Left ventricle myocardium inferior (tissue), 1 donor: ENCODE results near the gene LY6G5C. TPM values are rescaled to one million over a fixed set of nuclear protein-coding genes. Genes with fewer than 3 reads are reported as not detected.

ENCODE experiments used
- DNase-seq: peaks from one replicate; pipeline ENCODE4 v3.0.0-alpha.2; 2020
- H3K27ac ChIP-seq: fragments of 200-600 bp; replicated peaks from 2 replicates; pipeline ENCODE4 v1.8.0; 2021
- H3K27me3 ChIP-seq: fragments of 200-600 bp; 2 replicates; pipeline ENCODE4 v1.8.0; 2021; ENCODE audit warnings: low read depth
- H3K36me3 ChIP-seq: fragments of 200-600 bp; 2 replicates; pipeline ENCODE4 v1.8.0; 2021
- H3K4me1 ChIP-seq: fragments of 200-600 bp; 2 replicates; pipeline ENCODE4 v1.8.0; 2021
- H3K4me3 ChIP-seq: fragments of 200-600 bp; 2 replicates; pipeline ENCODE4 v1.8.0; 2021; ENCODE audit warnings: mild to moderate bottlenecking, moderate library complexity
- H3K9me3 ChIP-seq: fragments of 200-600 bp; replicated peaks from 2 replicates; pipeline ENCODE4 v1.8.0; 2021
- intact Hi-C: fragments of 100-400 bp; cut with micrococcal nuclease; formaldehyde crosslinking; loops from one replicate; pipeline ENCODE4 v1.11.0; 2022
- total RNA-seq: library from RNA; stranded (reverse); fragmentation: NEBNext Ultra II Directional; extraction: Animal tissue kit (Norgen Biotek cat#: 25700); gene quantifications from one replicate; pipeline ENCODE4 v1.2.1, GENCODE V29; 2021
- TF ChIP-seq, protein P1 (sequence below): fragments of 200-600 bp; IDR thresholded peaks from 2 replicates; pipeline ENCODE4 v1.8.0; 2021; ENCODE audit warnings: antibody characterized with exemption, mild to moderate bottlenecking, borderline replicate concordance
- donor health status: DM: no; HTN: yes; CAD: no; lungs with severe emphysema.

LY6G5C gene
- total RNA-seq, 1 donor from 2014 or later, result 1.5 TPM

DNA sequence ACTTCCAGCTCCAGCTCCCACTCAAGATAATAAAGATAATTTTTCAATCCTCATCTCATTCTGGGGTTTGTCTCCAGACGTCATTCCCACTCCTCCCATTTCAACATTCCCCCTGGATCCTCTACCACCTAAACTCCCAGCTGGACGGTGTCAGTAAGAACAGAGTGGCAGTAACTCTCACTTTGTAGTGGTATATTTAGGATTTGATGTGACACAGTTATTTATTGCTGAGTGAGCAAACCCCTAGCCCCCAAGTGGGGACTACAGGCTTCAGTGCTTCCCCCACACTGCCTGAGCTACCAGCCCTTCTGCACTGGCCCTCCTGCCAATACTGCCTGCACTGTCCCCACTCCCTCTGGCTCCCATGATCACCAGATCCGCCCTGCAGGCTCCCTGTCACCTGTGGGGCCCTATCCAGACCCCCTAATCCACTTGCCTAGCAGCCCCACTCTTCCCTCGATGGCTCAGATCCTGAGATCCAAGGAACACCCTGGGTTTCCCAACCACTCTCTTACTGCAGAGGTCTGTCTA is 22.6 kb downstream of the LY6G5C start:
- DNase-seq, result no peak
- peaks cover 67% of the 10 kb centered on the region for H3K4me1 ChIP-seq
- intact Hi-C loops, result no loop called here
- peaks cover 37% of the 10 kb centered on the region for H3K36me3 ChIP-seq
- no peaks in the 10 kb centered on the region for H3K9me3 ChIP-seq
- H3K27ac ChIP-seq, result peak overlapping the region; percentile 4
- H3K27me3 ChIP-seq, result no peaks in the 10 kb centered on the region
- peak overlapping the region; percentile 90 for H3K4me3 ChIP-seq
- TF ChIP-seq, protein P1, sequence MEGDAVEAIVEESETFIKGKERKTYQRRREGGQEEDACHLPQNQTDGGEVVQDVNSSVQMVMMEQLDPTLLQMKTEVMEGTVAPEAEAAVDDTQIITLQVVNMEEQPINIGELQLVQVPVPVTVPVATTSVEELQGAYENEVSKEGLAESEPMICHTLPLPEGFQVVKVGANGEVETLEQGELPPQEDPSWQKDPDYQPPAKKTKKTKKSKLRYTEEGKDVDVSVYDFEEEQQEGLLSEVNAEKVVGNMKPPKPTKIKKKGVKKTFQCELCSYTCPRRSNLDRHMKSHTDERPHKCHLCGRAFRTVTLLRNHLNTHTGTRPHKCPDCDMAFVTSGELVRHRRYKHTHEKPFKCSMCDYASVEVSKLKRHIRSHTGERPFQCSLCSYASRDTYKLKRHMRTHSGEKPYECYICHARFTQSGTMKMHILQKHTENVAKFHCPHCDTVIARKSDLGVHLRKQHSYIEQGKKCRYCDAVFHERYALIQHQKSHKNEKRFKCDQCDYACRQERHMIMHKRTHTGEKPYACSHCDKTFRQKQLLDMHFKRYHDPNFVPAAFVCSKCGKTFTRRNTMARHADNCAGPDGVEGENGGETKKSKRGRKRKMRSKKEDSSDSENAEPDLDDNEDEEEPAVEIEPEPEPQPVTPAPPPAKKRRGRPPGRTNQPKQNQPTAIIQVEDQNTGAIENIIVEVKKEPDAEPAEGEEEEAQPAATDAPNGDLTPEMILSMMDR, result no peak

DNA sequence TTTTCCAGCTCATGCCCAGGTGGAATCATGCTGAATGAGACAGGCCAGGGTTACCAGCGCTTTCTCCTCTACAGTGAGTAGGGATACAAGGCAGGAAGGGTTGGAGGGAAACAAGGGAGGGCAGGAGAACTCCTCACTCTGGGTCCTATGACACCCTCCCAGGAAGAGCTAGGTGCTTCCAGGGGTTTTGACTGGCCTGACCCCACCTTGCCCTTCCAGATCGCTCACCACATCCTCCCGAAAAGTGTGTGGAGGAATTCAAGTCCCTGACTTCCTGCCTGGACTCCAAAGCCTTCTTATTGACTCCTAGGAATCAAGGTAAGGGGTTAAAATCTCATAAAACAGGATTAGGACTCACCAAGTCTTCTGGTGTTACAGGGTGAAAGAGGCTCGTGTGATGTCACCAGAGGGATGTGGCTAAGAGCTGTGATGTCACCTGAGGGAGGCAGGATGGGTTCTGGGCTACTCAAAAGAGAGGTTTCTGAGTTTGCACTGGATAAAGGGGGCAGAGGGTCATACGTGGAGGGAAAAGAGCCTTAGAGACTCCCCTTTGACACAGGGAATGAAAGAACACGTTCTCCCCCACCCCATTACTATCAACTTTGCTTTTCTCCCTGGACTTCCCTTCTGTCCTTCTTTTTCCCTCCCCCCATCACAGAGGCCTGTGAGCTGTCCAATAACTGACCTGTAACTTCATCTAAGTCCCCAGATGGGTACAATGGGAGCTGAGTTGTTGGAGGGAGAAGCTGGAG is 23.3 kb downstream of the LY6G5C start:
- peaks cover 64% of the 10 kb centered on the region for H3K4me1 ChIP-seq
- H3K36me3 ChIP-seq, result peaks cover 34% of the 10 kb centered on the region
- no peak overlapping the region for H3K4me3 ChIP-seq
- H3K27ac ChIP-seq, result no peak overlapping the region
- TF ChIP-seq, protein P1, result no peak
- no peak for DNase-seq
- H3K27me3 ChIP-seq, result no peaks in the 10 kb centered on the region
- intact Hi-C loops, result no loop called here
- no peaks in the 10 kb centered on the region for H3K9me3 ChIP-seq

DNA sequence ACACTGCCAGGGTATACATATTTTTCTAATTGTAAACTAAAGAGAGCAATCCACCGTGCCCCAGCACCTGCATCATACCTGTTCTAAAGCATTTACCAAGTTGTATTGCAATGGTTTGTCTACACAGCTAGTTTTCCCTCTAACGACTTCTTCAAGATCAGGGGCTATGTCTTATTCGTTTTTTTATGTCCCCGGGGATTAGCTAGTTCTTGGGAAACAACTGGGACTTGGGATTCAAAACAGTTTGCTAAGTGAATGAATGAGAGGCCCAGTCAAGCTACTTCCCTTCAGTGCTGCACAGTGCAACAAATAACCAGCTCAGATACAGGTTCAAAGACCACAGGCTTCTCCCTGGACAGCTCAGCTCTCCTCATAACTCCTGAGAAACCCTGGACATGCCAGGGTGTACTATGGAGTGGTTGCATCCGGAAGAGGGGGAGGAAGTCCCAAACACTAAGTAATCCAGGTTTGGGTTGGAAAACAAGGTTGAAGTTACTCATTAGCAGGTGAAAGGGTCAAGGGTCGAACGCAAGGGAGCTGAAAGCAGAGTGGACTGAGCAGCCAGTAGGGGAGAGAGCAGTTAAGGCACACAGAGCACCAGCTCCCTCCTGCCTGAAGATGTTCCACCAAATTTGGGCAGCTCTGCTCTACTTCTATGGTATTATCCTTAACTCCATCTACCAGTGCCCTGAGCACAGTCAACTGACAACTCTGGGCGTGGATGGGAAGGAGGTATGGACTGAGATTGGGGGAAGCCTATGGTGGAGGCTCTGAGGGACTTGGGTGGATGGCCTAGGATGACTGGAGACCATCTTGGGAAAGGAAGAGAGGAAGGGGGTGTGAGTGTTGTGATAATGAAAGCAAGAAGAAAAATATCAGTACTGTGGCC is 25.3 kb downstream of the LY6G5C start, which contains the start of gene APOM:
TSS of gene APOM (plus strand) at position 546 of the 889 bp plus-strand sequence. CDS start at position 619, 73 bp downstream.
- TF ChIP-seq, protein P1, result no peak
- intact Hi-C loops, result no loop called here
- Histone ChIP-seq H3K27ac (no peak within 1 kb of the TSS), H3K4me3 (no peak within 1 kb of the TSS), H3K27me3 (no peaks in the 10 kb centered on the region), H3K36me3 (peaks cover 27% of the 10 kb centered on the region), H3K9me3 (no peaks in the 10 kb centered on the region), H3K4me1 (peaks cover 60% of the 10 kb centered on the region)
- no peak for DNase-seq

DNA sequence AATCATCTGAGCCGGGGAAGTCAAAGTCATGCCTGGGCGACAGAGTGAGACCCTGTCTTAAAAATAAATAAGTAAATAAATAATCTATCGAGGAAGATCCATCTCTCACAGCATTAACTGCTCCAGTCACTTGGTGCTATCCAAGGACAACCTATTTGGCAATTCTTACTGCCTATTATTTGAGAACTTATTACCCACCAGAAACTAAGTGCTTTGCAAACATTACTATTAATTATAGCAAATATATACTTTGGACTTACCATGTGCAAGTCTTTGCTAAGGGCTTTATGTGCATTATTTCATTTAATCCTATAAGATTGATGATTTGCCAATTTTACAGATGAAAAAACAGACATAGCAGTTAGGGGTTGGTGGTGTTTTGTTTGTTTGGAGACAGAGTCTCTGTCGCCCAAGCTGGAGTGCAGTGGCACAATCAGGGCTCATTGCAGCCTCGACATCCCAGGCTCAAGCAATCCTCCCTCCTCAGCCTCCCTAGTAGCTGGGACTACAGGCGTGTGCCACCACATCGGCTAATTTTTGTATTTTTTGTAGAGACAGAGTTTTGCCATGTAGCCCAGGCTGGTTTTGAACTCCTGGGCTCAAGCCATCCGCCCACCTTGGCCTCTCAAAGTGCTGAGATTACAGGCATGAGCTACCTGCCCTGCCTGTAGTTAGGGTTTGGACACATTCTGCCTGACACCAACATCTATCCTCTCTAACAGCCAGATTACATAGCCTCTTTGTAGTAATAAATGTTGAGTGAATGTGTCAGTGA is 26.1 kb downstream of the LY6G5C start:
- no peaks in the 10 kb centered on the region for H3K27me3 ChIP-seq
- H3K4me1 ChIP-seq, result peaks cover 59% of the 10 kb centered on the region
- peaks cover 33% of the 10 kb centered on the region for H3K36me3 ChIP-seq
- no peaks in the 10 kb centered on the region for H3K9me3 ChIP-seq
- DNase-seq, result no peak
- intact Hi-C loops, result no loop called here
- TF ChIP-seq, protein P1, result no peak
- no peak overlapping the region for H3K27ac ChIP-seq
- no peak overlapping the region for H3K4me3 ChIP-seq
